ENCODE measurements around the gene KLF12. TPM values are rescaled to one million over a fixed set of nuclear protein-coding genes. Genes with fewer than 3 reads are reported as not detected.

Gene KLF12
- total RNA-seq, 1 donor from 2014 or later = 5.4 TPM

DNA sequence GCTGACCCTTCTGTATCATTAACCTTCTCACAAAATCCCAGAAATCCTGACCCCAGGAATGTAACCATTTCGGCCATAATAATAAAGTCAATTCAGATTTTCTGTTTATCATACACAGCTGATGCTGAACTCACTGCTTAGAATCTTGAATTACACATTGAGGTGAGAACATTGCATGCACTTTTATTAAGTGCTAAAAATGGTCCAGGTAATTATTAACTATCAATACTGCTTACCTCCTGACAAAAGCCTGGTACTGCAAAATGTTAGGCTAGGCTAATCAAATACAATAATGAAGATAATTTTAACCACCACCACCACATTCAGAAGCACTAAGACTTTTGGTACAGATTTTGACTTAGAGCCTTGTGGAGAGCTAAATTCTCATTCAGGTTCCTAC is 36.1 kb downstream of the KLF12 start:
- Histone ChIP-seq H3K4me1 (no peaks in the 10 kb centered on the region), H3K36me3 (no peaks in the 10 kb centered on the region), H3K27ac (no peak overlapping the region), H3K27me3 (no peaks in the 10 kb centered on the region), H3K4me3 (no peak overlapping the region), H3K9me3 (no peaks in the 10 kb centered on the region)
- TF ChIP-seq POLR2A (IDR thresholded peaks at IDR 0.05) = no peak
- no peak for TF ChIP-seq POLR2AphosphoS5 (IDR thresholded peaks at IDR 0.05; ENCODE audit: insufficient read depth in 1 of 2, low read depth in 1 of 2)
- TF ChIP-seq CTCF (IDR thresholded peaks at IDR 0.05) = no peak
- intact Hi-C loops (cut with DNase I) = no loop called here
- no peak for DNase-seq (ENCODE audit: extremely low spot score in 2 of 2)

DNA sequence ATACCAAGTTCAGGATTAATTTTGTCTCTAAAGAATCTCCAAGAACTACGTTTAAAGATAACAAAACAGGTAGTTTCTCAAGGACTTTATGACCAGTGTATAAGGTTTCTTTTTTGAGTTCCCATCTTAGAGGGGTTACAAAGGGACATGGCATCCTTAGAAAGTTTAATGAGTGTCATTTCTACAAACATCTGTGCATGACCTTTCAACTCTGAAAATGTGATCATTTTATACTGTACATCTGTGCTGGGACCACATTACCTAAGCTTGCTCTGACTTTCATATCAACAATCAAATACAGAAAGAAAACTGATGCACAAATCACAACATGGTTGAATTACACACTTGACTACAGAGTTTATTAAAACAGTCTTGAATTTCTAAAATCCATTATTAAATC is 37.1 kb downstream of the KLF12 start:
- Histone ChIP-seq H3K27me3 (no peaks in the 10 kb centered on the region), H3K36me3 (no peaks in the 10 kb centered on the region), H3K4me1 (no peaks in the 10 kb centered on the region), H3K9me3 (no peaks in the 10 kb centered on the region), H3K27ac (no peak overlapping the region), H3K4me3 (no peak overlapping the region)
- no peak for DNase-seq (ENCODE audit: extremely low spot score in 2 of 2)
- TF ChIP-seq POLR2AphosphoS5 (IDR thresholded peaks at IDR 0.05; ENCODE audit: insufficient read depth in 1 of 2, low read depth in 1 of 2) = no peak
- intact Hi-C loops (cut with DNase I) = no loop called here

GRCh38 chr13:74093691-74094090 is 40.5 kb downstream of the KLF12 start:
- Histone ChIP-seq H3K27me3 (no peaks in the 10 kb centered on the region), H3K36me3 (no peaks in the 10 kb centered on the region), H3K9me3 (no peaks in the 10 kb centered on the region), H3K4me3 (no peak overlapping the region), H3K27ac (no peak overlapping the region), H3K4me1 (no peaks in the 10 kb centered on the region)
- no peak for DNase-seq (ENCODE audit: extremely low spot score in 2 of 2)
- TF ChIP-seq POLR2AphosphoS5 (IDR thresholded peaks at IDR 0.05; ENCODE audit: insufficient read depth in 1 of 2, low read depth in 1 of 2) (no peak), CTCF (IDR thresholded peaks at IDR 0.05) (no peak), POLR2A (IDR thresholded peaks at IDR 0.05) (no peak)
- intact Hi-C loops (cut with DNase I) = no loop called here

DNA sequence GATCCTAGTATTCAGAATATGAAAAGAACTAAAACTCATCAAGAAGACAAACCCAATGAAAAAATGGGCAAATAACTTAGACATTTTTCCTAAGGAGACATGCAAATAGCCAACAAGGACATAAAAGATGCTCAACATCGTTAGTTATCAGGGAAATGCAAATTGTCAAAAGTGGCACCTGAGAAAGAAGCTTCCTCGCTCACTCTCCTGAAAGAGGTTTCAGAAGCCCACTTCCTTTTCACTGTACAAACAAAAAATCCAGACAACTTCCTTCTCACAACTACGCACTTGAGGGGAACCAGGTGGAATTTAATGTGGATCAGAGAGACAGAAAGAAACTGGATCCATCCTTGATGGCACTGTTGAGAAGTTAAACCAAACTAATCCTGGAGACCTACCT is 41.5 kb downstream of the KLF12 start:
- Histone ChIP-seq H3K4me3 (no peak overlapping the region), H3K27me3 (no peaks in the 10 kb centered on the region), H3K36me3 (no peaks in the 10 kb centered on the region), H3K27ac (no peak overlapping the region), H3K4me1 (no peaks in the 10 kb centered on the region), H3K9me3 (no peaks in the 10 kb centered on the region)
- intact Hi-C loops (cut with DNase I) = no loop called here
- no peak for DNase-seq (ENCODE audit: extremely low spot score in 2 of 2)
- TF ChIP-seq POLR2AphosphoS5 (IDR thresholded peaks at IDR 0.05; ENCODE audit: insufficient read depth in 1 of 2, low read depth in 1 of 2) = no peak
- no peak for TF ChIP-seq CTCF (IDR thresholded peaks at IDR 0.05)
- TF ChIP-seq POLR2A (IDR thresholded peaks at IDR 0.05) = no peak

DNA sequence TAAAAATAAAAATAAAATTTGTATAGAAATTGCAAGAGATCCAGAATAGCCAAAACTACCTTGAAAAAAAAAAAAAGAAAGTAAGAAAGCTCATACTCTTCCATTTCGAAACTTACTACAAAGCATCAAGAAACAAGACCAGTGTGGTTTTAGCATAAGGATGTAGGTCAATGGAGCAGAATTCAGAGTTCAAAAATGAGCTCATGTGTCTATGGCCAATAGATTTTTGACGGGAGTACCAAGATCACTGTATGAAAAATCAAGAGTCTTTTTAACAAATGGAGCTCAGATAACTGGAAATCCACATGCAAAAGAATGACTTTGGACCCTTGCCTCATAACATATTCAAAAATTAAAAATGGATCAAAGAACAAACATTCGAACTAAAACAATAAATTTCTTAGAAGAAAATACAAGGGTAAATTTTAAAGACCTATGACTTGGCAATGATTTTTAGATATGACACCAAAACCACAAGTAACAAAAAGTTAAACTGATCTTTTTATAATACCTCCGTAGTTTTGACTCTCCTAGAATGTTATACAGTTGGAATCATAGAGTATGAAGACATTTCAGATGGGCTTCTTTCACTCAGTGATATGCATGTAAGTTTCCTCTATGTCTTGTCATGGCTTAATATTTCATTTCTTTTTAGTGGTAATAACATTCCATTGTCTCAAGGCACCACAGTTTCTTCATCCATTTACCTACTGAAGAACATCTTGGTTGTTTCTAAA is 43.2 kb downstream of the KLF12 start:
- no peaks in the 10 kb centered on the region for H3K36me3 ChIP-seq
- H3K27me3 ChIP-seq = no peaks in the 10 kb centered on the region
- intact Hi-C loops (cut with DNase I) = no loop called here
- H3K9me3 ChIP-seq = no peaks in the 10 kb centered on the region
- H3K4me1 ChIP-seq = no peaks in the 10 kb centered on the region
- no peak overlapping the region for H3K27ac ChIP-seq
- TF ChIP-seq POLR2AphosphoS5 (IDR thresholded peaks at IDR 0.05; ENCODE audit: insufficient read depth in 1 of 2, low read depth in 1 of 2) (no peak), POLR2A (IDR thresholded peaks at IDR 0.05) (no peak), CTCF (IDR thresholded peaks at IDR 0.05) (no peak)
- DNase-seq (ENCODE audit: extremely low spot score in 2 of 2) = no peak
- no peak overlapping the region for H3K4me3 ChIP-seq

All from vagina (tissue), 2 donors.